ENCODE measurements around the gene ENOPH1.

- TF ChIP-seq, protein P1, sequence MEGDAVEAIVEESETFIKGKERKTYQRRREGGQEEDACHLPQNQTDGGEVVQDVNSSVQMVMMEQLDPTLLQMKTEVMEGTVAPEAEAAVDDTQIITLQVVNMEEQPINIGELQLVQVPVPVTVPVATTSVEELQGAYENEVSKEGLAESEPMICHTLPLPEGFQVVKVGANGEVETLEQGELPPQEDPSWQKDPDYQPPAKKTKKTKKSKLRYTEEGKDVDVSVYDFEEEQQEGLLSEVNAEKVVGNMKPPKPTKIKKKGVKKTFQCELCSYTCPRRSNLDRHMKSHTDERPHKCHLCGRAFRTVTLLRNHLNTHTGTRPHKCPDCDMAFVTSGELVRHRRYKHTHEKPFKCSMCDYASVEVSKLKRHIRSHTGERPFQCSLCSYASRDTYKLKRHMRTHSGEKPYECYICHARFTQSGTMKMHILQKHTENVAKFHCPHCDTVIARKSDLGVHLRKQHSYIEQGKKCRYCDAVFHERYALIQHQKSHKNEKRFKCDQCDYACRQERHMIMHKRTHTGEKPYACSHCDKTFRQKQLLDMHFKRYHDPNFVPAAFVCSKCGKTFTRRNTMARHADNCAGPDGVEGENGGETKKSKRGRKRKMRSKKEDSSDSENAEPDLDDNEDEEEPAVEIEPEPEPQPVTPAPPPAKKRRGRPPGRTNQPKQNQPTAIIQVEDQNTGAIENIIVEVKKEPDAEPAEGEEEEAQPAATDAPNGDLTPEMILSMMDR (IDR thresholded peaks at IDR 0.05): no peak
- TF ChIP-seq POLR2A (IDR thresholded peaks at IDR 0.05): no peak
- TF ChIP-seq EP300 (IDR thresholded peaks at IDR 0.05): no peak
Observed at GRCh38 chr4:82402196-82402775, 28.1 kb upstream of the ENOPH1 start.

Data from gastroesophageal sphincter (tissue), 3 donors.